ENCODE data around the gene MTUS2.

MTUS2 gene

DNA sequence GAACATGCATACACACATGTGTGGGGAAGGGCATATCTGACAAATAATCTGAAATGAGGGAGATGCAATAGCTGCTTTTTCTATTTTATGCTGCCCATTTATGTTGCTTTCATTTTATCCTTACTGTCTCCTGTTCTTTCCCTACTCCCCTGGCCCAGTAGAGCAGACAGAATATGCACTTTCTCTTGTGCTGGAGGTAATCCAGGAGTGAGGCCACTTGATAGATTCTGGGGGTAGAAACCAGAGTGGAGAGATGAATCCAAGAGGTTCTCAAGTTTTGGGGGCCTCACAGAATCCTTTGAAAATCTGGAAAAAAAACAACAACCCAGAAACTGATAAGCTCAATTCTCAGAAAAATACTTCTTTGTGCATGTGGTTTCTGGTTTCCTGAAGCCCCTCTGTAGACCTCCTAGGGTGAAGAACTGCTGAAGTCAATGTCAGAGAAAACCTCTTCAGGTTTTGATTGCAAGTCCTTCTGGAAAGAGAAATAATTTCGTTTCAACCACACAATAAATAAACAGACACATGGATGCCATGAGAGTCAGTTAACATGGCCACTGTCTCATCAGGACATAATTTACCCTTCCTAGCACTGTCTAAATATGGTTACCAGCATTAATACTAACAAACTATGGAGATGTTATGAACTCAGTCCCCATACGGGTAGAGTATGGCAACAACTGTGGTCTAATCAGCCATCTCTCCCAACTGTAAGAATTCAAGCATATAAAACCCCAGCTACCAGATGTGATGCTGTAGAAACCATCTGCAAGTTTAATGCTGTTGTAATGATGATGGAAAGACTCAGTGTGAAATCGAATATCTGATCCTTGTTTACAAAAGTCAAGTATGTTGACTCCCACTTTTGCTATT, 419.8 kb downstream of the MTUS2 start:
- no peak for DNase-seq (ENCODE audit: low spot score)

DNA sequence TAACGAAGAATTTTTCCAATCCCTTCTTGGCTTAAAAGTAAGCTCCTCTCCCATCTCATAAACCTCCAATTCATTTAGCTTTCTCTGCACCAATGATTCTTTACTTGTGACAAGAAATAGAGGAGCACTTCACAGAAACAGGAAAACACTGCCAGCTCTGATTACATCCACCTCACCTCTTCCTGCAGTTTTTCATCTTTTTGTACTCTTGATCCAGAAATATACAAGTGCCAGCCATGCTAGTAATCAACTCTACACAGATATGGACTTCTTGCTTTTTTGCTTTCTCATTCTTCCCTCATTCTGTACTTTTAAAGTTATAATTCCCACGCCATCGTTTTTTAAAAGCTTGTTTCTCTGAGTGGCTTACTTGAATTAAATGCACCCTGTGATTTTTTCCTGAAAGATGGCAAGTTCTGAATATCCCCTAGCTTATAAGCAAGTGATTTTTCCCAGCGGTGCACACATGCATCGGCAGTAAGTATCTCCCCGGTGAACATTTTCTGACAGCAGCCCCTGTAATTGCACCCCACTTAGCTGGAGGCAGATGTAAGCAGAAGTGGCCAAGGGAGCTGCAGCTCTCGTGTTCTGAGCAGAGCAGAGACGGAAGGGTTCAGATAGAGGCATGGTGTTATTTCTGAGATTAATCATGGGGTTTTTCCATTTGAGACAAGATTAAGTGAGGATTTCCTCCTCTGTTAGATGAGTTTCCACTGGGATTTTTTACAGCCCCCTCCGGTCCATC, 434.7 kb downstream of the MTUS2 start:
- DNase-seq (ENCODE audit: low spot score), result no peak

DNA sequence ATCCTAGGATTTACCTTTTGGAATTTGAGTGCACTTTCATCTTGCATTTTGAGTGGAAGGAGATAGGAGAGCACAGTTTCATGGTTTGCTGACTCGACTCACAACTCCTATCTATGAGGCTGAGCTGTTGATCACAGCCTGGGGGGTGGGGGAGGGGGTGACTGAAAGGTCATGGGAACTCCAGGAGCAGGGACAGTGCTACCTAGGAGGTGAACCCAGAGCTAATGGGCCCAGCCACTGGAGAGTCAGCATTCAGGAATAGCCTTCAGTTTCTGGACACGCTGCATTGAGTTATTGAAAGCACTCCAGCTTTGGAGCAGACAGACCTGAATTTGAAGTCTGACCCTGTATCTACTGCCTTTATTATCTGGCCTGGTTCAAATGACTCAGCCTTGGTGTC, 435.4 kb downstream of the MTUS2 start:
- no peak for DNase-seq (ENCODE audit: low spot score)

DNA sequence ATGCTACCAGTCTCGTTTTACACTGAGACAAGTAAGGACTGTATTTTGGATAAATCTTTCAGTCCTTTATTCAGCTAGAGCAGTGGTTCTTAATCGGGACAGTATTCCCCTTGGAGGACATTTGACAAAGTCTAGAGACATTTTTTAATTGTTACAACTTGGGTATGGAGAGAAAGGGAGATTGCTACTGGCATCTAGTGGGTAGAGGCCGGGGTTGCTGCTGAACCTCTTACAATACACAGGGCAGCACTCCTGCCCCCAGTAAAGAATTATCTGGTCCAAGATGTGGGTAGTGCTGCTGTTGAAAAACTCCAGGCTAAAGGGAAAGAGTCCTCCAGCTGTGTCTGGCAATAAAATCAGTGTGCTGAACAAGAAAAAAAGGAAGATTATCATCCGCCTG, 440.5 kb downstream of the MTUS2 start:
- no peak for DNase-seq (ENCODE audit: low spot score)

DNA sequence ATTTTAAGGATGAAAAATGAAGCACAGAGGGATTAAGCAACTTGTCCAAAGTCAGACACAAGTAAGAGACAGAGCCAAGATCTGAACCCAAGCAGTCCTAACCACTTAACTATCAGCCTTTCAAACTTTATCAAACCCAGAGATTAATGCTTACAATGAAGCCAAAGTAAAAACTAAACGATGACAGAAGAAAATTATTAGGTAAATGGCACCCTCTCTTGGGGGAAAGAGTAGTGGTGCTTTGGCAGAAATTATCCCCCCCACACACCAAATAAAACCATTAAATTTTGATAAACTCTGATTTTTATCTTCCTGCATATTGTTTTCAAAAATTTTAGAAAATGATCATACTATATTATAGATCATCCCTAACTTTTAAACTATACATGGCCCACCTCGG, 446.1 kb downstream of the MTUS2 start:
- no peak for DNase-seq (ENCODE audit: low spot score)

DNA sequence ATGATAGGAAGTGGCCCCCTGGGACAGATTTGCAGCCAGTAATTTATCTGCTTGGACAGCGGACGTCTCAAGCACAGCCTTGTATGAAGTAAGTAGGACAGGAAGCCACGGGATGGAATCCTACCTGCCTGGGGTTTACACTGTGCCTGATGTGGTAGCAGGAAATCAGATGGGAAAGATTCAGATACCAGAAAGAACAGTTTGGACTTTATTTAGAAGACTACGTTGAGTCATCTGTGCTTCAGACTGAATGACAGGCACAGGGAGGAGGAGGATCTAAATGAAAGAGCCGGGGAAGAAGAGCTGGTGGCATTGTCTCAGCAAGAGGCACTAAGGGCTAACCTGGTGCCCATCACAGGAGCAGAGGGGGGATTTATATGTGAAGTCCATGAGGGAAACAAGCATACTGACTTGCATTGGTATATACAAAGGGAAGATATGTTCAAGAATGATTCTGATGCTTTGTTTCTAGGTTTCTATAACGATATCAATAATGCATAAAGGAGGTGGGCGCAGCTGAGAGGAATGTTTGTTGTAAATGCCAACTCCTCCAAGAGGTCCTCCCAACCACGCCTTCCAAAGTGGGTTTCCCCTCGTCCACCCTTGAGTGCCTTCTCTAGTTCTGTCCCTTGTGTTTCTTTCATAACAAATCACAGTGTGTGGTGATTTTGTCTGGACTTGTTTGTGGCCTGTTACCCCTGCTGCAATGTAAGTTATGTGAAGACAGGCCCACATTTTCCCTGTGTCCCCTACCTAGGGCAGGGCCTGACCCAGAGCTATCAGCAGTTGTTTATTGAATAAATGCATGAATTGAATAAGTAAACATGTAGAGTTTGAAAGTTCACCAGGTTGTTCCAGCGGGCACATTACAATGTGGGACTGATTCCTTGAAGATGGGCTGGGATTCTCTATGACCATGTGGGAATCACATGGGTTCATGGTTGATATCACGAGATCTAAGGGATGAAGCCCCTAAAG, 446.9 kb downstream of the MTUS2 start:
- no peak for DNase-seq (ENCODE audit: low spot score)

DNA sequence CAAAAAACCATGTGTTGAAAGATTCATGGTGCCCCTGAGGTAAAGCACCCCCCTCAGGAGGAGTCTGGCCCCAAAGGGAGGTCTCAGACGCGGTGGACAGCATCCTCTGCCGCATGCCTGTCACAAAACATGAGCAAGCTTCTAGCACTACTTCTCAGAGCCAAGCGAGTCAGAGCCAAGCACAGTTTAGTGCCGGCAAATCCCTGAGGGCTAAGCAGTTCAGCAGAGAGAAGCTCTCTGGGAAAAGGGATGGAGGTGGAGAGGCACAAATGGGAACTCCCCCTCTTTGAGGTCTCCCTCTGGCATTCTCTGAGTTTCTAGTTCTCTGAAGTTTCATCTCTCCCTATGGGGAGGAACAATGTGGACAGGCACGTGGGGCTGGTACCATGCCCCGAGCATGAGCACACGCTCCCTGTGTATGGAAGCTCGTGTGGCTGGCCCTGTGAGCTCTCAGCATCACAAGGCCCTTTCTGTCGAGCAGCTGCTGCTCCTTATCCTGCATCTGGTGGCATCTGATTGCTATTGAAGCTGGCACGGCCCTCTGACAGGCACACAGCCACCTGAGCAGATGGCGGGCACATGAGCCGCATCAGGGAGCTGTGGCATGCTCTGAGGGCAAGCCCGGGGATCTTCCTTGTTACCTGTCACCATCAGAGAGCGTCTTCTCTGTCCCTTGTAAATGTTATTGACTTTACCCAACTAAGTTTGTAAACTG, 450.3 kb downstream of the MTUS2 start:
- no peak for DNase-seq (ENCODE audit: low spot score)

DNA sequence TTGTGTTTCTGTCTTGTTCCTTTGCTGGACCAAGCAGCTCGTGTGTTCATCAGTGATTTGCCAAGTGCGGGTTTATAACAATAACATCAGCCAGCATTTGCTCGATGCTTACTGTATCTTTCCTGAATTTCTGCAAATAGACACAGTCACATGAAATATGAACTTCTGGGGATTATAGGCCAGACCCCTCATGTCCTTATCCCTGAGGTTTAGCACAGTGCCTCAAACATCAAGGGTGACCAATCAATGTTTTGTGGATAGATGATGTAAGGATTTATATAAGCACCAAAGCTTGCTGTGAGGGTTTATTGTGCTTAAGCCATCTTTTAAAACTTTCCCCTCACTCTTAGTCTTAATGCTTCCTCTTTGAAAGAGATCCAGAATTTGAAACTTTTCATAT, 451.5 kb downstream of the MTUS2 start:
- no peak for DNase-seq (ENCODE audit: low spot score)

DNA sequence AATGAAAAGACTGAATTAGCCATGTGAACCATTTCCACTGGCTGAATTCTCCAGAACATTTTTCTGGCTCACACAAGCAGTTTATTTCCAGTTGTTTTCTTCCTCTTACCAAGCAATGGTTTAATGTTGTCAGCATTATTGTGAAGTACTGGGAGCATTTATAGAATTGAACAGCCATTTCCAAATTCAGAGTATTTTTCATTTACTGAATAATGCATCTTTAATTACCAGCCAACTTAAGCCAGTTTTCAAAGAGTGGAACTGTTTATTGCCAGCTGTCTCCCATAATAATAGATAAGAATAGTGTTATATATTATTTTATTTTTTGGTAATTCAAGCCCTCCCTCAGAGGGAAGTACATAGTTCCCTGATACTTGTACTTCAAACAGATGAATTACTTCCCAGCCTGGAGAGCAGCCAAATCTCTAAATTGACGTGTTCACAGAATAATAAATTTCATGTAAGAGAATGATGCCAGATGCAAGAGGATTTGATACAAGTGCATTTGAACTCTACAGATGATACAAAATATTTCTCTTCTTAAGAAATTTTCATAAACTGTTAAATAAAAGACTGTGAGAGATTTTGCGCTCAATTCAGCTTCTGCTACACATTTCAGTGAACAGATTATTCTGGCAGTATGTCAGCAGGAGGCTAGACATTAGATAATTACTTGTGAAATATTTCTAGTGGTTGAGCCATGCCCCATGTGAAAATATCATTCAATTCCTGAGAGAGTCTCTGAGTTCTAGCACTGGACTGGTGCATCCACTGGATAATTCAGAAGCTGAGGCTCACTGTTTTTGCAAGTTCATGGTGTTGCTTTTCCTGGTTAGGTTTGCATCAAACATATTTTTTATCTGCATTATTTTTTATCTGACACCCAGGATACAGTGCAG, 459.5 kb downstream of the MTUS2 start:
- DNase-seq (ENCODE audit: low spot score), result no peak

DNA sequence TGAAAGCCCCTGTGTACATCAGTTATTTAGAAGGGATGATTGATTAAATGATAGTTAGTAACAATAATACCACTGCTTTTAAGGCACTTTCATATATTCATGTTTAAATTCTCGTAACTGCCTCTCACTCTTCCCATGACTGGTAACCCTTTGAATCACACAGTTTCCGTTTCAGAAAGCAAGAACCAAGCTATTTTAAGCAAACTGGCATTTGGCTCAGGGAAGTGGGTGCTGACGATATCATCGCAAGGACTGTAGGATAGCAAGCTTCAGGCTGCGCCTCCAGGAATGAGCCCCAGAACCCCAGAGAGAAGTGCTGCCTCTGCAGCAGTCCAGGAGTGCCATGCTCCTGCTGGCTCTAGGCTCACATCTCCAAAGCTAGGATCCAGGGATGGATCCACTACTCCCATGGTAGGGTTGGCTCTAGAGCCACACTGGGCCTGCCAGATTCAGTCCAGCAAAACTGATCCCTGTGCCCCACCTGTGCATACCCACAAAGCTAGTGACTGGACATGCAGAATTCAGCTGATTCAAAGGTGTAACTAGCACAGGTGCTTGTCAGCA, 461.9 kb downstream of the MTUS2 start:
- DNase-seq (ENCODE audit: low spot score), result no peak

DNA sequence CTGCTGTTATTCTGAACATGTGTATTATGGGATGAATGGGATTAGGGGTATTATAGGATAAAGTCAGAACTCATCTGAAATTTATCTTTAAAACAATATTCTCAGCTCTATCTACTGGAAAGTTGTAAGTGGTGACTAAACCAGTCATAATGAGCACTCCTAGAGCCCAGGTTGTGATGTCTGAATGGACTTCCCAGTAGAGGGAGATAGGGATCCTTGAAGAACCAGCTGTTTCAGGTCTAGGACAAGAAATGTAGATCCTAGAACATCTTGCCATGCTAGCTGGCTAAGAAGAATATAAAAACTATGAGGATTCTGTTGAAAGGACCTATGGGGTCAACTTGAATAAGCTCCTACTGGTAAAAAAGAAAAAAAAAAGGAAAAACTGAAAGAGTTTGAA, 464.6 kb downstream of the MTUS2 start:
- no peak for DNase-seq (ENCODE audit: low spot score)

DNA sequence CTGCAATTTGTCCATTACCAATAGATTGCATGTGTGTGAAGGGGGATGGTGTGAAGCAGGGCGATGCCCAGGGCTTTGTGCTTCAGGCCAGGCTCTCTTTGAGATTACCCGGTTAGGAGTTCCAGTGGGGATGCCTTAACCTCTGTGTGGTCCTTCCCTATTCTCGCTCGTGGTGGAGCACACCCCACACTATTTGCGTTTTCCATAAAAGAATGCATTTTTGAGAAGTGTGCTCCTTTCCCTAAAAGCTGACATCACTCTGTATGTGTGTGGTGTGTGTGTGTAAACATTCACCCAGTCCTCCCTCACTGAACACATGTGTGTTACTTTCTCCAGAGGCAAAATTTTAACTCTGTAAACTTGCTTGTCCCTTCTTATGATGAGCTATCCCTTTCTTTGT, 467.1 kb downstream of the MTUS2 start:
- no peak for DNase-seq (ENCODE audit: low spot score)

DNA sequence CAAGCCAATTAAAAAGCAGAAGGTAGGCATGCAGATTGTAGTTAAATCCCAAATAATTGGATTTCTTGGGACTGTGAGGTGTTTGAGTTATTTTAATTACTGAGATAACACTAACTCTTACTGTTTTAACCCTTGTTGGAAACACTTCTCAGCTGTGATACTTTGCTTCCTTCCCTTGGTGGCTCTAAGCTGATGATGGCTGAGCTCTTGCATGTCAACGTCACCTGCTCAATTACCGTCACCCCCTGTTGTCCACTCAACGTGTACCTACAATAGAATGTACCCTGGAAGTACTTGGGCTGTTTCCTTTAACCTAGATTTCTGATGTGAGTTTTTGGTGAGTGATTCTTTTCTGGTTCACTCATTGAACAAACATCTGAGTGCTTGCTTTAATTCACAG, 471.9 kb downstream of the MTUS2 start:
- no peak for DNase-seq (ENCODE audit: low spot score)

DNA sequence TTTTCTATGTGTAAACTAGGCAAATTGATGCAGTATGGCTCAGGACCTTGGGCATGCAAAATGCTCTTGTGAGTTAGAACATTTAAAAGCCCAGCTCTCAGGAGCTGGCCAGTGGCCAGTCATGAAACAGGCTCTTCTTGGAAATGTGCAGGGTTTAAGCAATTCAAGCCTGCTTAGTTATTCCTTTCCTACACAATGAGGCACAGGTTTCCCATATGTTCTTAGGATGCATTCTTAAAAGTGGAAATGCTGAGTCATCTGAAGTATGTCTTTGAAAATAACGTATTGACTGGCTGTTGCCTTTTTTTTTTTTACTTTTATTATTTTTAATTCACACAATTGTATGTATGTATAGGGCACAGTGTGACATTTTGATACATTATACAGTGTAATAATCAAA, 474.7 kb downstream of the MTUS2 start:
- DNase-seq (ENCODE audit: low spot score), result no peak

DNA sequence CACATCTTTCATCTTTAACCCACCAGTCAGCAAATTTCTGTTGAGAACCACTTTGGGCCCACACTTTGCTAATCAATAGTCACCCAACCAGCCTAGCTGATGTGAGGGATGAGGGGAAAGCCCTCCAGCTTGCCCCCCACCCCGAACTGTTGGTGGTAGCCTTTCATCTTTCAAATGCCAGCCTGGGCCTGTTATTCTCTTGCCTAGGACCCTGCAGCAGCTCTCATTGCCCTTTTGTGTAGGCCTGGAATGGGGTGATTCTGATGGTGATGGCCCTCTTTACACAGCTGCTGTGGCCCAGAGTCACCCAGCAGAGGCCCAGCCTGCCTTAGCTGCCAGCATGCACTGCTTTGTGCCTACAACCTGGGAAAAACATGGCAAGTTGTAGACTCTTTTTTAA, 480.9 kb downstream of the MTUS2 start:
- DNase-seq (ENCODE audit: low spot score), result no peak

DNA sequence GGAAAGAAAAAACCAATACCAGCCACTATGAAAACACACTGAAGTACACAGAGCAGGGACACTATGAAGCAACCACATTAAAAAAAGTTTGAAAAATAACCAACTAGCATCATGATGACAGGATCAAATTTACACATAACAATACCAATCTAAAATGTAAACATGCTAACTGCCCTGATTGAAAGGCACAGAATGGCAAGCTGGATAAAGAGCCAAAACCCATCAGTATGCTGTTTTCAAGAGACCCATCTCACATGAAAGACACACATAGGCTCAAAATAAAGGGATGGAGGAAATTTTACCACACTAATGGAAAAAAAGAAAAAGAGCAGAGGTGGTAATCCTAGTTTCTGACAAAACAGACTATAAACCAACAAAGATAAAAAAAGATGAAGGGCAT, 484.0 kb downstream of the MTUS2 start:
- no peak for DNase-seq (ENCODE audit: low spot score)

DNA sequence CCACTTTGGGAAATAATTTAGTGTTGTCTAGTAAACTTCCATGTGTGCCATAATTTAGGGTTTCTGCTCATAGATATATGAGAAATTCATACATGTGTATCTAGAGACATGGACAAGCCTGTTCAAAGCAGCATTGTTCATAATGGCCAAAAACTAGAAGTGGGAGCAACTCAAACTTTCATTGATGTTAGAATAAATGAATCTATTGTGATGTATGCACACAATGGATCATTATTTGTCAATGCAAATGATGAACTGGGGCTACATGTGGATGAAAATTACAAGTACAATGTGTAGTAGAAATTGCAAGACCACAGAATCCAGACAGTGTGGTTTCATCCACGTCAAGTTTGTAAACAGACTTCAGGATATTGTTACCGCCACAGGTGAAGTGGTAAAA, 490.7 kb downstream of the MTUS2 start:
- DNase-seq (ENCODE audit: low spot score), result no peak

DNA sequence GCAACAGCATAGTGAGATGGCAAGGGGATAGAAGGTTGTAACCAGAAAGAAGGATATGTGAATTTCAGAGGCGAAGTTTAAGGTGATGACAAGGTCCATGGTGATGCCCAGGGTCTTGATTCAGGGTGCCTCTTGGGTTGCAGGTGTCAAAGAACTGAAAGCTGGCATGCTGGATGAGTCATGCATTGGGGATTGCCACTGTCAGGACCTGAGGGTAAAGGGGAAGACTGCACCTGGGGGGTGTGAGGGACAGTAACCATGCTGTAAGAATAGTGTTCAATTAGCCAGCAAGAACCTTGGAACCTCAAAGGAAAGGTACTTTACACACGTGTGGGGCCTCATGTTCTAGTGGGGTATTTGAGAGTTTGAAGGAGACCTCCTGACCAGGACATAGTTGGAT, 495.7 kb downstream of the MTUS2 start:
- no peak for DNase-seq (ENCODE audit: low spot score)

DNA sequence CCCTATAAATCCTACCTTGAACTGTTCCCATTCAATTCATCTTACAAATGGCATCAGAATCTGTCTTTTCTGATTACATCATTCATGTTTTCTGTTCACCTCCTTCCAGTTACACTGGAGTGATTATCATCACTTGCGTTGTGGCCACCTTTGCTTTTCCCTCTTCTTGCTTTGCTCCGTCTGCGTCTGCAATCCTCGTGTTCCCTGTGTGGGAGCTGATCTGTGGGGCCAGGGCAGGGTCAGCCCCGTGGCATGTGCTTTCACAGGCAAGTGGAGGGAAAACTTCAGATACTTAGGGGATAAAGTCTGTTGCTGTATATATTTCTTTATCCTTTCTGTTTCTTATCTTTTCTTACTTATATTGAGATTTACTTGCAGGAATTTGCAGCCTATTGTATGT, 497.7 kb downstream of the MTUS2 start:
- DNase-seq (ENCODE audit: low spot score), result no peak

DNA sequence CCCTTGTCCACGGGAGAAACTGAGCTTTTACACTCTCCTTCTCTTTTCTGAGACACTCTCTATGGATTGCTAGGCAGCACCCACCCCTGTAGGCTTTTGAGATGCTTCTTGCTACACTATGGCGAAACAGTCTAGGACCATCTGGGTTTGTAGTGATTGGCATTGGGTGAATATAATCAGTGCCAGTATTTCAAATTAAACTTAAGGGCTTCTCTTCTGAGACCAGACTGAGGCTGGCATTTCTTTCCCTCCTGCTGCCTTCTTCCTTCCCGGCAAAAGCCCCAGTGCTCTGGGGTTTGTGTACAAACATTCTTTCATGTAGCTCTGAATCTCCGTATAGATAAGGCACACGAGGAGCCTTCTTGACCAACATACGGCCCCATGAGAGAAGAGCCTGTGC, 498.6 kb downstream of the MTUS2 start:
- no peak for DNase-seq (ENCODE audit: low spot score)

Measured in CD4-positive, alpha-beta T cell treated with Interleukin-2 at 100 ng/mL for 4 hours (primary cell).